Thyroid gland (tissue), 4 donors: ENCODE results near the gene KRT76. TPM values are rescaled to one million over a fixed set of nuclear protein-coding genes. Genes with fewer than 3 reads are reported as not detected.

Experiments used
- DNase-seq, 2 donors: peaks; one replicate each; pipeline ENCODE4 v3.0.0-alpha.2; 2019
- H3K27ac ChIP-seq, 3 donors: fragments of 200-600 bp; sonication (generic); 1 replicate in 2 of 3; 2 replicates in 1 of 3; pipeline ENCODE4 v1.5.1; 2016 to 2019; ENCODE audit warnings: mild to moderate bottlenecking in 1 of 3, moderate library complexity in 1 of 3
- H3K27me3 ChIP-seq: fragments of 200-600 bp; sonication (generic); one replicate; pipeline ENCODE4 v1.5.1; 2019
- H3K36me3 ChIP-seq, 2 donors: fragments of 200-600 bp; sonication (generic); one replicate each; pipeline ENCODE4 v1.5.1; 2016 to 2019
- H3K4me1 ChIP-seq, 2 donors: fragments of 200-600 bp; sonication (generic); one replicate each; pipeline ENCODE4 v1.5.1; 2017 to 2019
- H3K4me3 ChIP-seq, 3 donors: fragments of 200-600 bp; sonication (generic); replicated peaks in 1 of 3; 1 replicate in 2 of 3; 2 replicates in 1 of 3; pipeline ENCODE4 v1.5.1; 2016; ENCODE audit warnings: mild to moderate bottlenecking in 1 of 3
- H3K9me3 ChIP-seq: fragments of 200-600 bp; sonication (generic); one replicate; pipeline ENCODE4 v1.5.1; 2017
- CTCF ChIP-seq, 6 experiments: fragments of 200-600 bp in 3 of 6; fragments of 450-650 bp in 3 of 6; sonication (generic) in 3 of 6; IDR thresholded peaks; one replicate each; pipeline ENCODE4 v1.5.1; 2016 to 2019; ENCODE audit warnings: antibody characterized with exemption in 6 of 6, mild to moderate bottlenecking in 2 of 6, inconsistent platforms in 1 of 6, moderate library complexity in 1 of 6
- POLR2A ChIP-seq, 2 donors: fragments of 450-650 bp; IDR thresholded peaks; one replicate each; pipeline ENCODE4 v1.6.1; 2017; ENCODE audit warnings: antibody characterized with exemption in 2 of 2, mild to moderate bottlenecking in 2 of 2, moderate library complexity in 1 of 2
- WGBS, 2 donors: methylation state at CpG; one replicate each; pipeline ENCODE4 v1.1.5; 2017; 5-methylcytosine and 5-hydroxymethylcytosine counted together
- intact Hi-C: fragments of 100-400 bp; cut with DNase I; formaldehyde crosslinking; loops from one replicate; pipeline ENCODE4 v1.15.1; 2023
- total RNA-seq, 4 donors: library from RNA; depleted of rRNA; stranded (reverse); fragments of >200 nt; gene quantifications; one replicate each; pipeline ENCODE4 v1.2.3, GENCODE V29; 2016

Gene KRT76
- total RNA-seq, 4 donors from 2014 or later, result not detected

- intact Hi-C loops, result no loop called here
- Histone ChIP-seq H3K36me3 (no peaks in the 10 kb centered on the region), H3K27me3 (no peaks in the 10 kb centered on the region), H3K27ac (no peak overlapping the region), H3K4me3 (no peak overlapping the region), H3K9me3 (no peaks in the 10 kb centered on the region), H3K4me1 (peaks cover 3 to 4% of the 10 kb centered on the region in 2 donors)
- no peak for DNase-seq
- 90 to 94% methylated on average over 9 of the region's 9 CpGs for WGBS, 2 donors
- no peak for TF ChIP-seq CTCF (IDR thresholded peaks at IDR 0.05)
- no peak for TF ChIP-seq POLR2A (IDR thresholded peaks at IDR 0.05)
These were observed 34.3 kb upstream of the KRT76 start for GRCh38 chr12:52811191-52812072.

GRCh38 chr12:52810554-52810953 is 33.4 kb upstream of the KRT76 start:
- Histone ChIP-seq H3K9me3 (no peaks in the 10 kb centered on the region), H3K27ac (no peak overlapping the region), H3K27me3 (no peaks in the 10 kb centered on the region), H3K4me3 (no peak overlapping the region), H3K36me3 (no peaks in the 10 kb centered on the region), H3K4me1 (peaks cover 7 to 11% of the 10 kb centered on the region in 2 donors)
- 73 to 75% methylated on average over 5 of the region's 5 CpGs for WGBS, 2 donors
- intact Hi-C loops, result no loop called here
- TF ChIP-seq POLR2A (IDR thresholded peaks at IDR 0.05) (no peak), CTCF (IDR thresholded peaks at IDR 0.05) (no peak)
- DNase-seq, result no peak

GRCh38 chr12:52809166-52809565 is 32.0 kb upstream of the KRT76 start:
- intact Hi-C loops, result no loop called here
- WGBS, 2 donors, result 83 to 84% methylated on average over 7 of the region's 7 CpGs
- H3K36me3 ChIP-seq, result no peaks in the 10 kb centered on the region

GRCh38 chr12:52808573-52809160 is 31.5 kb upstream of the KRT76 start:
- no peak overlapping the region for H3K27ac ChIP-seq
- intact Hi-C loops, result no loop called here
- TF ChIP-seq CTCF (IDR thresholded peaks at IDR 0.05) (no peak), POLR2A (IDR thresholded peaks at IDR 0.05) (no peak)
- H3K4me3 ChIP-seq, result no peak overlapping the region
- no peaks in the 10 kb centered on the region for H3K36me3 ChIP-seq
- no peaks in the 10 kb centered on the region for H3K9me3 ChIP-seq
- DNase-seq, result no peak
- peaks cover 4 to 12% of the 10 kb centered on the region in 2 donors for H3K4me1 ChIP-seq
- 89 to 95% methylated on average over 7 to 8 of the region's 8 CpGs for WGBS, 2 donors
- no peaks in the 10 kb centered on the region for H3K27me3 ChIP-seq

More at GRCh38 chr12:52809166-52809565, 32.0 kb upstream of the KRT76 start:
- no peak for DNase-seq
- TF ChIP-seq POLR2A (IDR thresholded peaks at IDR 0.05), result no peak
- TF ChIP-seq CTCF (IDR thresholded peaks at IDR 0.05), result no peak
- Histone ChIP-seq H3K27me3 (no peaks in the 10 kb centered on the region), H3K4me3 (no peak overlapping the region), H3K4me1 (peaks cover 5 to 14% of the 10 kb centered on the region in 2 donors), H3K9me3 (no peaks in the 10 kb centered on the region), H3K27ac (no peak overlapping the region)
